Measurements from ENCODE around the gene DSCAML1. TPM values are rescaled to one million over a fixed set of nuclear protein-coding genes. Genes with fewer than 3 reads are reported as not detected.

The DSCAML1 gene
- total RNA-seq, 1 experiment from 2014 or later, result not detected

DNA sequence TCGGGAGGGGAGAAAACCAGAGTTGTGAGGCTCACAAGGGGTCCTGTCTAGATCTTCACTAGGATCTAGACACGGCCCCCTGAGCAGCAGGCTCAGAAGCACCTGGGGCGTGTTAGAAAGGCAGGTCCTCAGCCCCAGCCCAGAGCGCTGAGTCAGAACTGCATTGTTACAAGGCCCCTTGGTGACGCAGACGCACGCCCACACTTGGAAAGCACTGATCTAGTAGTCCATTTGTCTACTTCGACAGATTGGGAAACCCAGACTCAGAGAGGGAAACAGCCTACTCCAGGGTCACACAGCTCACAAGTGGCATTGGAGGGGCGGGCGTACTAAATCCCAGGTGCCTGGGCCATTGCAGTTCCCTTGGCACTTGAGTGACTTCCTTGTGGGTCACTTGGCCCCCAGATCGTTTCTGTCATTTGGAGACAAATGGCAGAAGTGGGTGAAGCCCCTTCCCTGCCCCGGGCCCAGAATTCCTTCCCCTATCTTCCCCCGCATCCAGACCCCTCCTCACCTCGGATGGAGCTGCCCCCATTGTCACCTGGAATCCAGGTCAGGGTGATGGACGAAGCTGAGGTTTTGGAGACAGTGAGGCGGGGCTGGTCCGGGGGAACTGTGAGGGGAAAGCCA is 358.5 kb downstream of the DSCAML1 start:
- H3K27me3 ChIP-seq (ENCODE audit: insufficient read depth, low read length), result peaks cover 38% of the 10 kb centered on the region
- DNase-seq (ENCODE audit: low read depth, low spot score), result no peak
- ATAC-seq, result no peak

More for the DNA sequence above, 358.5 kb downstream of the DSCAML1 start:
- POLR2A ChIA-PET, result no interaction called here
- Histone ChIP-seq H3K9ac (ENCODE audit: low read length) (no peak overlapping the region), H3K4me1 (ENCODE audit: control insufficient read depth in 1 of 2, insufficient read depth in 2 of 2, low read length in 2 of 2) (no peaks in the 10 kb centered on the region), H3K79me2 (ENCODE audit: insufficient read depth, low read length) (no peaks in the 10 kb centered on the region), H3K36me3 (ENCODE audit: control insufficient read depth in 1 of 2, insufficient read depth in 2 of 2, low read length in 2 of 2) (no peaks in the 10 kb centered on the region), H3K9me2 (ENCODE audit: insufficient read depth) (no peaks in the 10 kb centered on the region), H3K4me2 (ENCODE audit: low read length) (no peak overlapping the region), H3K4me3 (replicated peaks in 1 of 2; ENCODE audit: low read depth in 1 of 2, low read length in 2 of 2) (no peak overlapping the region), H4K20me1 (ENCODE audit: insufficient read depth) (no peaks in the 10 kb centered on the region), H3K9me3 (ENCODE audit: control insufficient read depth in 1 of 2, insufficient read depth in 1 of 2, low read depth in 1 of 2, low read length in 2 of 2) (no peaks in the 10 kb centered on the region), H2AFZ (ENCODE audit: low read depth, low read length, poor library complexity, severe bottlenecking) (no peak overlapping the region), H3K27ac (ENCODE audit: low read depth, low read length) (no peak overlapping the region)
- CTCF ChIA-PET, result no interaction called here
- intact Hi-C loops (cut with micrococcal nuclease), result no loop called here
- BruUV-seq (replicated peaks), result no TSS peak
- no peak for TF ChIP-seq TCF7L2 (IDR thresholded peaks at IDR 0.05; ENCODE audit: borderline replicate concordance, extremely low read depth, insufficient read depth, insufficient read length)
- no peak for TF ChIP-seq SIN3A (IDR thresholded peaks at IDR 0.05; ENCODE audit: low read depth)
- TF ChIP-seq JUND (IDR thresholded peaks at IDR 0.05), result no peak
- TF ChIP-seq POLR2A (IDR thresholded peaks at IDR 0.05; ENCODE audit: borderline replicate concordance, extremely low read depth, insufficient read depth, insufficient read length), result no peak
- TF ChIP-seq CBX3 (IDR thresholded peaks at IDR 0.05; ENCODE audit: low read depth), result no peak
- TF ChIP-seq EZH2phosphoT487 (IDR thresholded peaks at IDR 0.05; ENCODE audit: borderline replicate concordance), result no peak
- TF ChIP-seq, protein P1, sequence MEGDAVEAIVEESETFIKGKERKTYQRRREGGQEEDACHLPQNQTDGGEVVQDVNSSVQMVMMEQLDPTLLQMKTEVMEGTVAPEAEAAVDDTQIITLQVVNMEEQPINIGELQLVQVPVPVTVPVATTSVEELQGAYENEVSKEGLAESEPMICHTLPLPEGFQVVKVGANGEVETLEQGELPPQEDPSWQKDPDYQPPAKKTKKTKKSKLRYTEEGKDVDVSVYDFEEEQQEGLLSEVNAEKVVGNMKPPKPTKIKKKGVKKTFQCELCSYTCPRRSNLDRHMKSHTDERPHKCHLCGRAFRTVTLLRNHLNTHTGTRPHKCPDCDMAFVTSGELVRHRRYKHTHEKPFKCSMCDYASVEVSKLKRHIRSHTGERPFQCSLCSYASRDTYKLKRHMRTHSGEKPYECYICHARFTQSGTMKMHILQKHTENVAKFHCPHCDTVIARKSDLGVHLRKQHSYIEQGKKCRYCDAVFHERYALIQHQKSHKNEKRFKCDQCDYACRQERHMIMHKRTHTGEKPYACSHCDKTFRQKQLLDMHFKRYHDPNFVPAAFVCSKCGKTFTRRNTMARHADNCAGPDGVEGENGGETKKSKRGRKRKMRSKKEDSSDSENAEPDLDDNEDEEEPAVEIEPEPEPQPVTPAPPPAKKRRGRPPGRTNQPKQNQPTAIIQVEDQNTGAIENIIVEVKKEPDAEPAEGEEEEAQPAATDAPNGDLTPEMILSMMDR (IDR thresholded peaks at IDR 0.05 in 2 of 3, conservative IDR thresholded peaks at IDR 0.05 in 1 of 3; ENCODE audit: borderline replicate concordance in 1 of 3, insufficient read depth in 1 of 3, low read depth in 2 of 3, low read length in 2 of 3), result no peak
- TF ChIP-seq, protein P2, sequence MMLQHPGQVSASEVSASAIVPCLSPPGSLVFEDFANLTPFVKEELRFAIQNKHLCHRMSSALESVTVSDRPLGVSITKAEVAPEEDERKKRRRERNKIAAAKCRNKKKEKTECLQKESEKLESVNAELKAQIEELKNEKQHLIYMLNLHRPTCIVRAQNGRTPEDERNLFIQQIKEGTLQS (IDR thresholded peaks at IDR 0.05), result no peak
- no peak for TF ChIP-seq YY1 (IDR thresholded peaks at IDR 0.05; ENCODE audit: extremely low read depth, insufficient replicate concordance, low read depth, low read length)
- TF ChIP-seq, protein P3, sequence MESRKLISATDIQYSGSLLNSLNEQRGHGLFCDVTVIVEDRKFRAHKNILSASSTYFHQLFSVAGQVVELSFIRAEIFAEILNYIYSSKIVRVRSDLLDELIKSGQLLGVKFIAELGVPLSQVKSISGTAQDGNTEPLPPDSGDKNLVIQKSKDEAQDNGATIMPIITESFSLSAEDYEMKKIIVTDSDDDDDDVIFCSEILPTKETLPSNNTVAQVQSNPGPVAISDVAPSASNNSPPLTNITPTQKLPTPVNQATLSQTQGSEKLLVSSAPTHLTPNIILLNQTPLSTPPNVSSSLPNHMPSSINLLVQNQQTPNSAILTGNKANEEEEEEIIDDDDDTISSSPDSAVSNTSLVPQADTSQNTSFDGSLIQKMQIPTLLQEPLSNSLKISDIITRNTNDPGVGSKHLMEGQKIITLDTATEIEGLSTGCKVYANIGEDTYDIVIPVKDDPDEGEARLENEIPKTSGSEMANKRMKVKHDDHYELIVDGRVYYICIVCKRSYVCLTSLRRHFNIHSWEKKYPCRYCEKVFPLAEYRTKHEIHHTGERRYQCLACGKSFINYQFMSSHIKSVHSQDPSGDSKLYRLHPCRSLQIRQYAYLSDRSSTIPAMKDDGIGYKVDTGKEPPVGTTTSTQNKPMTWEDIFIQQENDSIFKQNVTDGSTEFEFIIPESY (IDR thresholded peaks at IDR 0.05; ENCODE audit: extremely low read depth, insufficient replicate concordance, low read length), result no peak
- TF ChIP-seq RAD21 (IDR thresholded peaks at IDR 0.05; ENCODE audit: low read depth), result no peak
- TF ChIP-seq POLR2AphosphoS5 (IDR thresholded peaks at IDR 0.05; ENCODE audit: low read depth, low read length), result no peak
- TF ChIP-seq EZH2 (IDR thresholded peaks at IDR 0.05), result no peak
- TF ChIP-seq FOSL1 (IDR thresholded peaks at IDR 0.05; ENCODE audit: low read depth), result no peak
- TF ChIP-seq ELF1 (IDR thresholded peaks at IDR 0.05; ENCODE audit: borderline replicate concordance, low read depth), result no peak
- RAD21 ChIA-PET (ENCODE audit: low non-redundant PET in 1 of 2, low total read pairs in 2 of 2, uncharacterized antibody in 2 of 2, unreplicated experiment in 2 of 2), result no interaction called here

All from HCT116 (cell line).